Large intestine (tissue), 3 donors: Measurements from ENCODE around the gene CNIH3. TPM values are rescaled to one million over a fixed set of nuclear protein-coding genes. Genes with fewer than 3 reads are reported as not detected.

Experiments
- DNase-seq, 2 donors: peaks; one replicate each; pipeline versions ENCODE4 v3.0.0 to v3.0.0-alpha.2; 2013
- H3K27ac ChIP-seq: one replicate; pipeline ENCODE4 v1.5.1; 2013; ENCODE audit warnings: low read length
- H3K27me3 ChIP-seq: 2 replicates; pipeline ENCODE4 v1.6.1; 2013; ENCODE audit warnings: low read length; ENCODE audit not compliant: control insufficient read depth, insufficient read depth
- H3K36me3 ChIP-seq: 2 replicates; pipeline ENCODE4 v1.6.1; 2013; ENCODE audit warnings: low read length; ENCODE audit not compliant: control insufficient read depth, insufficient read depth
- H3K4me1 ChIP-seq: one replicate; pipeline ENCODE4 v1.6.1; 2013; ENCODE audit warnings: low read length; ENCODE audit not compliant: control insufficient read depth, insufficient read depth
- H3K4me3 ChIP-seq: one replicate; pipeline ENCODE4 v1.5.1; 2013; ENCODE audit warnings: low read length
- H3K9me3 ChIP-seq: one replicate; pipeline ENCODE4 v1.6.1; 2013; ENCODE audit warnings: mild to moderate bottlenecking, low read depth, low read length, moderate library complexity; ENCODE audit not compliant: control insufficient read depth
- WGBS: methylation state at CpG from one replicate; pipeline ENCODE4 v1.1.5; 2013; ENCODE audit warnings: low lambda C conversion rate; ENCODE audit not compliant: insufficient coverage; 5-methylcytosine and 5-hydroxymethylcytosine counted together
- polyA plus RNA-seq: library from polyadenylated mRNA; unstranded; fragments of 120-200 nt; gene quantifications from one replicate; pipeline ENCODE4 v1.2.1, GENCODE V29; 2013

CNIH3 gene
- polyA plus RNA-seq, 1 donor = 2.1 TPM

DNA sequence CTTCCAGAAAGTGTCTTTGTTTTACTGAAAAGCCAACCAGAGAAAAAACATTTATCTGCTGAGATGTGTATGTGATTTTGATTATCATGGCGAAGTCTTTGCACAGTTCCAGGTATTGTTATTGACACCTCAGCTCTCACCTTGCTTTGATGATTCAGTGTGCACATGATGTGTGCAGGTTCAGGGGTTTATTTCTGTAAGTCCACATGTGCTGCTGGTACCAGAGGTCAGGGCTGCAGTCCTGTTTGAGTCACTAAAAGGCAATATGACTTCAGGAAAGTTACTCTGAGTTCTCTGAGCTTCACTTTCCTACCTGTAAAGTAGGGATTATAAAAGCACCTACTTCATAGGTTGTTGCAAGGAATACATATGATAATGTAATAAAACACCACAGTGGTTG lies 97.1 kb downstream of the CNIH3 start:
- Histone ChIP-seq H3K9me3 (no peaks in the 10 kb centered on the region), H3K36me3 (no peaks in the 10 kb centered on the region), H3K4me3 (no peak overlapping the region), H3K4me1 (no peaks in the 10 kb centered on the region), H3K27me3 (no peaks in the 10 kb centered on the region), H3K27ac (no peak overlapping the region)
- WGBS = no CpG with 5 or more reads among the region's 1 CpG
- peak; percentile 25 to 63 for DNase-seq

DNA sequence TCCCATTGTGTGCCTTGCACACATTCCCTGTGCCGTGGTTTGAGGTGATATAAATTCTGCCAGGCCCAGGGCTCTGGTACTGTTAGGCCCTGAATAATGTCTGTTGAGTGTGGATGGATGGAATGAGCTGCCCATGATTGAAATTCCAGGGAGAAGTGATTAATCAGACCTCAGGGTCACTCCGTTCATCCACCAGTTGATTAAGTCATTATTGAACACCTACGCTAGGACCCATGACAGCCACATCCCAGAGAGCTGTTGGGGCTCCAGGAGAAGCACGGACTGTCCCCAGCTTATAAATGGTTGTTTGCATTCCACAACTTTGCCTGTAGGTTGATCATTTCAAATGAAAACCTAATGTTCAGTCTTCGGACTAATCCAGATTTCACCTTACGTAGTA lies 98.4 kb downstream of the CNIH3 start:
- Histone ChIP-seq H3K9me3 (no peaks in the 10 kb centered on the region), H3K36me3 (no peaks in the 10 kb centered on the region), H3K27ac (no peak overlapping the region), H3K27me3 (no peaks in the 10 kb centered on the region), H3K4me1 (no peaks in the 10 kb centered on the region), H3K4me3 (no peak overlapping the region)
- no peak for DNase-seq
- WGBS = no CpG with 5 or more reads among the region's 6 CpGs

- Histone ChIP-seq H3K27ac (no peak overlapping the region), H3K27me3 (no peaks in the 10 kb centered on the region), H3K4me3 (no peak overlapping the region), H3K36me3 (no peaks in the 10 kb centered on the region), H3K9me3 (no peaks in the 10 kb centered on the region), H3K4me1 (no peaks in the 10 kb centered on the region)
- no CpG with 5 or more reads among the region's 9 CpGs for WGBS
- no peak for DNase-seq
Observed at GRCh38 chr1:224718470-224719053, 102.4 kb downstream of the CNIH3 start.

DNA sequence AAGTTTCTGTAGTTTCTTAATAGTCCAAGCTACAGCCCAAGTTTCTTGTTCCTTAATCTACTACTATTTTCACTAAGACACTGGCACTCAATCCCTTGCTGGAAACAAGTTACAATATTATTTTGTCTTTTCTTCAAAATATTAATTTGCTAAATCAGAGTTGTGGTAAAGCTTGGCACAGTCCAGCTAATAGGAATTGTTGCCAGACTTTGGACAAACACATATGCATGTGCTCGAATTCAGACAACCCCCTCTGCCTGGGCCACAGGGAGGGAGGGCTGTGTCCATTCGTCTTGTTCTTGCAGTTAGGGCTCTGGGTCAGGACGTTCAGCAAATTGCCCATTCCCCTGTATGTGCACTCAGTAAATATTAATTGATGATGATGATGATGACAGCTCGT lies 103.6 kb downstream of the CNIH3 start:
- no peak for DNase-seq
- Histone ChIP-seq H3K4me3 (no peak overlapping the region), H3K27ac (no peak overlapping the region), H3K36me3 (no peaks in the 10 kb centered on the region), H3K27me3 (no peaks in the 10 kb centered on the region), H3K9me3 (no peaks in the 10 kb centered on the region), H3K4me1 (no peaks in the 10 kb centered on the region)
- WGBS = no CpG with 5 or more reads among the region's 4 CpGs

DNA sequence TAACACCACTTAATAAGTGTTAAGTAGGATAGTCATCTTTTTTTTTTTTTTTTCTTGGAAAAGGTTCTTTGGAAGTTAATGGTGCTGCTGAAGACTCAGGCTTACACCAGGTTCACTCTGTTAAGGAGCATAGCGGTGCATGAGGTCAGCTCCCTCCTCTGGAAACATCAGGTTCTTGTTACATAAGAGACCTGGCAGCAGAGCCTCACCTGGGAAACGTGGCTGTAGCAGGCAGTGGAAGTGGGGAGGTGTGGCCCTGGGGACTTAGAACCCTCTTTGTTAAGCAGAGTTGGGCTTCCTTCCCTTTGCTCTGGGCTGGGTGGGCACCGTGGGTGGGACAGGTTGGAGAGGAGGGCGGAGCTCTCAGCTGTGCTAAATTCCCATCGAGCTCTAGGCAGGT lies 104.1 kb downstream of the CNIH3 start:
- no peak for DNase-seq
- Histone ChIP-seq H3K9me3 (no peaks in the 10 kb centered on the region), H3K27ac (no peak overlapping the region), H3K4me3 (no peak overlapping the region), H3K27me3 (no peaks in the 10 kb centered on the region), H3K36me3 (no peaks in the 10 kb centered on the region), H3K4me1 (no peaks in the 10 kb centered on the region)
- WGBS = no CpG with 5 or more reads among the region's 5 CpGs

- Histone ChIP-seq H3K27ac (no peak overlapping the region), H3K27me3 (no peaks in the 10 kb centered on the region), H3K4me1 (no peaks in the 10 kb centered on the region), H3K4me3 (no peak overlapping the region), H3K36me3 (no peaks in the 10 kb centered on the region), H3K9me3 (no peaks in the 10 kb centered on the region)
- 100% methylated on average over 3 of the region's 7 CpGs for WGBS
- no peak for DNase-seq
Observed at GRCh38 chr1:224721000-224721399, 104.9 kb downstream of the CNIH3 start.

- Histone ChIP-seq H3K27me3 (no peaks in the 10 kb centered on the region), H3K4me1 (no peaks in the 10 kb centered on the region), H3K36me3 (no peaks in the 10 kb centered on the region), H3K27ac (no peak overlapping the region), H3K4me3 (no peak overlapping the region), H3K9me3 (no peaks in the 10 kb centered on the region)
- no peak for DNase-seq
- WGBS = no CpG with 5 or more reads among the region's 8 CpGs
Observed at GRCh38 chr1:224722838-224723237, 106.7 kb downstream of the CNIH3 start.

DNA sequence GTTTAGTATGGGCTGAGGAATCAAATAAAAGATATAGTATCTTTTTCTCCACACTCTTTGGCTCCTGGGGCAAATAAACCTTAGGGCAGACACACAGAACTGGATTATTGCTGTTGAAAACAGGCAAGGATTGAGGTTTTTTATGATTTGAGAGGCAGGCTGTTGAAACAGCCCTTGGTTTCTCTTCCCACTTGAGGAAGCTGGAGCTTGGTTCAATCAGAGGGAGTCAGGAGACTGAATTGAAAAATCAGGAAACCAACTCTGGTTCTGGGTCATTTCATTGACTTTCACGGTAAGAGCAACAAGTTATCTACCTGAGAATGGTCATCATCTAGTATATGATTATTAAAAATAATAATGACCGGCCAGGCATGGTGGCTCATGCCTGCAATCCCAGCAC lies 108.4 kb downstream of the CNIH3 start:
- H3K27me3 ChIP-seq = no peaks in the 10 kb centered on the region
- no peak overlapping the region for H3K4me3 ChIP-seq
- DNase-seq = no peak
- H3K27ac ChIP-seq = no peak overlapping the region
- H3K9me3 ChIP-seq = no peaks in the 10 kb centered on the region
- WGBS = no CpG with 5 or more reads among the region's 2 CpGs
- H3K36me3 ChIP-seq = no peaks in the 10 kb centered on the region
- H3K4me1 ChIP-seq = no peaks in the 10 kb centered on the region

DNA sequence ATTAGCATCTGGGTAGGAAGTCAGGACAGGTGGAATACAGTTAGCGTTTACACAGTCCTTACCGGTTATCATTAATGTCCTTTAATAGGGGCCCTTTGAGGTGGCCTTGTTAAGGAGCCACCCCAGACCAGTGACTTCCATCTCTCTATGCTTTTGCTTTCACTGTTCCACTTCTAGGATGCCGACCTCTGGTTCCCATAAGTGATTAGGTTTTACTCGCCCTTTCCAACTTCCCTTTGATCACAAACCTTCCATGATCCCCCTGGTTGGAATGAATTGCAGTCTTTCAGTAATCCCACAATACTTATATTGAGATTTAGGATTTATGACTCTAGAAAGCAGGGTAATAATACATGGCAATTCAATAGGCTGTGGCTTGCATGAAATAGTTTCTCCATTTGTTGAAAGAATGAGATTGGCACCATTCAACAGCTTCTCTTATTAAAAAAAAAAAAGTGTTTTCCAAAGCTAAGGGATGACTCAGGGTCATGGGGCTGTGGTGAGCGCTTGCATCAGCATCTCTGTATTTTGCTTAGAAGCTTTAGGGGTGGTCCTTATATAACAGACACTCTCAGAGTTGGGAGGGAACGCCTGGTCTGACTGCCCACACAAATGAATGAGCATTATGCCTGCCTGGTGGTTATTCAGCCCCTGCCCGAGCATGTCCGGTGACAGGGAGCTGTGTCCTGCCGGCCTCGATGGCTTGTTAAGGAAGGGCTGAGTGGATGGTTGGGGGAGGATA lies 110.5 kb downstream of the CNIH3 start:
- H3K9me3 ChIP-seq = no peaks in the 10 kb centered on the region
- H3K27ac ChIP-seq = no peak overlapping the region
- 92% methylated on average over 4 of the region's 10 CpGs for WGBS
- no peaks in the 10 kb centered on the region for H3K4me1 ChIP-seq
- H3K4me3 ChIP-seq = no peak overlapping the region
- no peak for DNase-seq
- no peaks in the 10 kb centered on the region for H3K36me3 ChIP-seq
- no peaks in the 10 kb centered on the region for H3K27me3 ChIP-seq

DNA sequence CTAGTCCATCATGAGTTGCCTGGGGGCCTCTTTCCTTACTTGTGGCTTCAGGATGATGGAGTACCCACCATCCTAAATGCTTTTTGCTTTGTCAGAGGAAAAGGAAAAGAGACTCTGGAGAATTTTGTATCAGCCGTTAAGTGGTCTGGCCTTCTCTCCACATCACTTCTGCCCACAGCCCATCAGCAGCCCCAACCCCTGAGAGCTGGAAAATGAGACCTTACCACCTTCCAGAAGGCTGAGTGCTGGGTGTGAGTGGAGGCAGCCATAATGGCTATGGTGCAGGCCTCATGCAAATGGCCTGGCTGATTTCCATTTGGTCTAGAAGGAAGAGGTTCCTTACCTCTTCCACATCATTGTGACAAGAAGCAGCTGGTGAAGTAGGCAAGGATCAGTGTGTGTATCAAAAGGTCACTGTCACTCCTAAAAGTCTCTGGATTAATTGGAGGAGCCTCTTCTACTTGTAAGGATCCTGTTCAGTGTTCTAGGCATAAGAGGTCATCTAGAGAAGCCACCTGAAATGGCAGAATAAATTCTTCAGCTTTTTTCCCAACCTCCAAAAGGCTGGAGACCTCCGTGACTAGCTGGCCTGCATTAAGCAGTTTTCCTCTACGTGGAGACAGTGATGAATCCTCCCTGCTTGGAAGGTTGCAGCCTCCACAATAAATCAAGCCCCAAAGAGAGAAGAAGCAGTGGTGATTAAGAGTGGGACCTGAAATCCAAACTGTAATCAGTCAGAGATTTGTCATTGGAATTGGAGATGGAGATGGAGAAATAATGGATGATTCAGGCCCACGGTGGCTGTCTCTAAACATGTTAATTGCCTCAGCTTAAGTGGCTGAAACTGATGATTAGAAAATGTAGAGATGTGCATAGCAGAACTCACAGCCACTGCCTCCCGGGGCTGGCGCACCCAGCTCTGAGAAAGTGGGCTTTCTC lies 111.5 kb downstream of the CNIH3 start:
- no peak for DNase-seq
- H3K4me3 ChIP-seq = no peak overlapping the region
- H3K36me3 ChIP-seq = no peaks in the 10 kb centered on the region
- WGBS = no CpG with 5 or more reads among the region's 6 CpGs
- no peaks in the 10 kb centered on the region for H3K9me3 ChIP-seq
- H3K27me3 ChIP-seq = no peaks in the 10 kb centered on the region
- no peak overlapping the region for H3K27ac ChIP-seq
- peaks cover 3% of the 10 kb centered on the region for H3K4me1 ChIP-seq
